ENCODE results near the gene GUCY1A1.

GRCh38 chr4:155666344-155667221, at the start of gene GUCY1A1:
- TF ChIP-seq CTCF (IDR thresholded peaks at IDR 0.05) (no peak), POLR2A (IDR thresholded peaks at IDR 0.05) (peak in 1 of 3 donors; percentile 55)
